HepG2 (cell line): ENCODE measurements around the gene FOLR2. TPM values are rescaled to one million over a fixed set of nuclear protein-coding genes. Genes with fewer than 3 reads are reported as not detected.

Source experiments
- ATAC-seq: fragments of 200-7000 bp; cut with Tn5 transposase; 3 replicates; pipeline ENCODE4 v1.9.1; 2020; ENCODE audit warnings: mild to moderate bottlenecking, moderate library complexity
- BruUV-seq: library from RNA; stranded (reverse); fragments of 400-500 nt; replicated peaks from 2 replicates; lab custom pipeline; 2021; lab: Mats Ljungman, UMichigan
- CTCF ChIA-PET: fragments of 300-600 bp; formaldehyde crosslinking; extraction: SDS; loops from one replicate; lab custom pipeline; 2021; ENCODE audit warnings: low total read pairs, inconsistent platforms, low intra/inter-chr PET ratio; lab: Yijun Ruan, JAX
- POLR2A ChIA-PET: fragments of 350-600 bp; sonication (Branson Sonifier 250); formaldehyde crosslinking; loops from one replicate; lab custom pipeline; 2020; ENCODE audit warnings: antibody characterized with exemption, inconsistent platforms; lab: Yijun Ruan, JAX
- DNase-seq: peaks from one replicate; pipeline ENCODE4 v3.0.0-alpha.2; 2015; ENCODE audit warnings: low spot score
- FAIRE-seq: peaks from 3 replicates; lab custom pipeline; 2011; peaks lifted over from hg19 to GRCh38; lab: Jason Lieb, UNC
- H2AFZ ChIP-seq: one replicate; pipeline ENCODE4 v1.6.1; 2011; ENCODE audit warnings: low read length, inconsistent platforms
- H3K27ac ChIP-seq: fragments of 300-600 bp; 3 replicates; pipeline ENCODE4 v1.8.0; 2011; ENCODE audit warnings: mixed run types, mild to moderate bottlenecking, mixed read lengths, low read length, inconsistent platforms; ENCODE audit not compliant: insufficient read depth; ENCODE audit errors: extremely low read length
- H3K27me3 ChIP-seq, 2 experiments: fragments of 200-600 bp in 1 of 2; 2 replicates in 1 of 2; 3 replicates in 1 of 2; pipeline versions ENCODE4 v1.6.0 to v1.8.0; 2011; ENCODE audit warnings: low read length in 2 of 2, mild to moderate bottlenecking in 2 of 2, moderate library complexity in 2 of 2, inconsistent platforms in 1 of 2; ENCODE audit not compliant: insufficient read depth in 2 of 2, control insufficient read depth in 1 of 2
- H3K36me3 ChIP-seq, 2 experiments: fragments of 200-600 bp in 1 of 2; replicated peaks in 1 of 2; 2 replicates in 1 of 2; 3 replicates in 1 of 2; pipeline versions ENCODE4 v1.5.1 to v1.8.0; 2011; ENCODE audit warnings: low read length in 2 of 2, inconsistent platforms in 1 of 2; ENCODE audit not compliant: insufficient read depth in 2 of 2, control insufficient read depth in 1 of 2
- H3K4me1 ChIP-seq: 2 replicates; pipeline ENCODE4 v1.5.1; 2012; ENCODE audit warnings: low read length, inconsistent platforms; ENCODE audit not compliant: insufficient read depth
- H3K4me2 ChIP-seq: 2 replicates; pipeline ENCODE4 v1.6.0; 2011; ENCODE audit warnings: low read depth, low read length, inconsistent platforms
- H3K4me3 ChIP-seq, 3 experiments: fragments of 200-600 bp in 1 of 3; sonication (generic), shearing (Covaris generic) in 1 of 3; replicated peaks in 1 of 3; 2 replicates each; pipeline ENCODE4 v1.5.1; 2011 to 2016; ENCODE audit warnings: low read length in 3 of 3, inconsistent platforms in 2 of 3, low read depth in 2 of 3, mild to moderate bottlenecking in 2 of 3, control low read depth in 1 of 3, mixed read lengths in 1 of 3; ENCODE audit not compliant: insufficient read depth in 1 of 3
- H3K79me2 ChIP-seq: one replicate; pipeline ENCODE4 v1.6.1; 2011; ENCODE audit warnings: low read length, inconsistent platforms; ENCODE audit not compliant: insufficient read depth
- H3K9ac ChIP-seq: 2 replicates; pipeline ENCODE4 v1.6.0; 2011; ENCODE audit warnings: mild to moderate bottlenecking, low read depth, low read length, inconsistent platforms; ENCODE audit not compliant: insufficient read depth
- H3K9me3 ChIP-seq: 2 replicates; pipeline ENCODE4 v1.5.1; 2012; ENCODE audit warnings: mild to moderate bottlenecking, low read length
- H4K20me1 ChIP-seq: 2 replicates; pipeline ENCODE4 v1.6.0; 2011; ENCODE audit warnings: inconsistent platforms, mild to moderate bottlenecking, low read length, moderate library complexity; ENCODE audit not compliant: insufficient read depth
- CENPT ChIP-seq: sonication (generic); formaldehyde crosslinking; IDR thresholded peaks from 2 replicates; pipeline ENCODE4 v1.8.0; 2022; ENCODE audit warnings: low read depth, mild to moderate bottlenecking, moderate library complexity, missing genetic modification reagents
- GABPB1 ChIP-seq: IDR thresholded peaks from 2 replicates; pipeline ENCODE4 v1.6.1; 2016; ENCODE audit warnings: mild to moderate bottlenecking, missing genetic modification reagents, moderate library complexity, missing compliant biosample characterization
- GTF3A ChIP-seq: sonication (generic); formaldehyde crosslinking; conservative IDR thresholded peaks from 2 replicates; pipeline ENCODE4 v1.4.0; 2020; ENCODE audit warnings: mild to moderate bottlenecking, missing genetic modification reagents
- MATR3 ChIP-seq: sonication (generic); formaldehyde crosslinking; IDR thresholded peaks from 2 replicates; pipeline ENCODE4 v1.4.0; 2020; ENCODE audit warnings: missing genetic modification reagents
- PAF1 ChIP-seq: IDR thresholded peaks from 2 replicates; pipeline ENCODE4 v1.6.1; 2016; ENCODE audit warnings: missing genetic modification reagents, missing compliant biosample characterization
- SP1 ChIP-seq, 2 experiments: fragments of 450-650 bp in 1 of 2; sonication (generic) in 1 of 2; formaldehyde crosslinking in 1 of 2; IDR thresholded peaks; 2 replicates each; pipeline versions ENCODE4 v1.4.0 to v1.6.1; 2016 to 2020; ENCODE audit warnings: missing genetic modification reagents in 1 of 2
- ZC3H13 ChIP-seq: sonication (generic); formaldehyde crosslinking; IDR thresholded peaks from 2 replicates; pipeline ENCODE4 v1.8.1; 2023; ENCODE audit warnings: mild to moderate bottlenecking, missing genetic modification reagents, moderate library complexity
- ZMYM3 ChIP-seq: sonication (generic); formaldehyde crosslinking; IDR thresholded peaks from 2 replicates; pipeline ENCODE4 v1.5.1; 2020; ENCODE audit warnings: mild to moderate bottlenecking, missing genetic modification reagents
- ZNF576 ChIP-seq: sonication (generic); formaldehyde crosslinking; IDR thresholded peaks from 2 replicates; pipeline ENCODE4 v1.4.0; 2020; ENCODE audit warnings: mild to moderate bottlenecking, missing genetic modification reagents
- ZNF644 ChIP-seq: IDR thresholded peaks from 2 replicates; pipeline ENCODE4 v1.6.1; 2016; ENCODE audit warnings: low read depth
- ZNF816 ChIP-seq: sonication (generic); formaldehyde crosslinking; IDR thresholded peaks from 2 replicates; pipeline ENCODE4 v1.8.0; 2022; ENCODE audit warnings: missing genetic modification reagents, mild to moderate bottlenecking, borderline replicate concordance
- ZSCAN29 ChIP-seq: sonication (generic); formaldehyde crosslinking; conservative IDR thresholded peaks from 2 replicates; pipeline ENCODE4 v1.4.0; 2020; ENCODE audit warnings: mild to moderate bottlenecking, missing genetic modification reagents
- WGBS: methylation state at CpG from one replicate; pipeline ENCODE4 v1.1.6; 2017; ENCODE audit warnings: low lambda C conversion rate; 5-methylcytosine and 5-hydroxymethylcytosine counted together
- in situ Hi-C: cut with HindIII; loops from 2 replicates; pipeline ENCODE4 v1.10.0; 2017; ENCODE audit warnings: low pct_unique_long_range_greater_than_20kb; ENCODE audit not compliant: extremely low pct_ligation_motif_present
- intact Hi-C: fragments of 100-400 bp; cut with micrococcal nuclease; formaldehyde crosslinking; loops from one replicate; pipeline ENCODE4 v1.10.0; 2022; ENCODE audit not compliant: unreplicated experiment
- polyA plus RNA-seq, 8 experiments: library from polyadenylated mRNA; depleted of rRNA in 3 of 8; stranded (reverse) in 7 of 8; unstranded in 1 of 8; fragments of >200 nt; fragmentation: Illumina TruSeq in 4 of 8; extraction: Trizol in 4 of 8; gene quantifications; 2 replicates each; pipeline versions ENCODE4 v1.2.1 to v1.2.3, GENCODE V29; 2011 to 2016; ENCODE audit warnings: low read depth in 4 of 8, missing spikeins in 1 of 8, mixed read lengths in 1 of 8; ENCODE audit not compliant: insufficient read depth in 1 of 8
- total RNA-seq, 5 experiments: library from RNA; depleted of rRNA; stranded (reverse); fragments of >200 nt; fragmentation: Illumina TruSeq; extraction: Trizol; gene quantifications; 2 replicates each; pipeline ENCODE4 v1.2.3, GENCODE V29; 2016; ENCODE audit warnings: low read depth in 1 of 5

The FOLR2 gene
- total and polyA plus RNA-seq, 2 of the 13 experiments (the other 11 are each of a cell fraction or from before 2014, with no cell fraction given), result 0.09 TPM; not detected in 1

GRCh38 chr11:72247584-72247983, 31.0 kb downstream of the FOLR2 start (continued):
- no peak for TF ChIP-seq CENPT (CRISPR knock-in tag)
- no peak for TF ChIP-seq GABPB1
- no peak for TF ChIP-seq GTF3A (CRISPR knock-in tag)
- TF ChIP-seq ZNF576 (CRISPR knock-in tag), result no peak
- TF ChIP-seq ZNF816 (CRISPR knock-in tag), result no peak
- TF ChIP-seq, all 625 proteins: peak for 0

GRCh38 chr11:72249961-72250360, 33.4 kb downstream of the FOLR2 start:
- no TSS peak for BruUV-seq
- CTCF ChIA-PET, result no interaction called here
- in situ Hi-C loops, result no loop called here

More at GRCh38 chr11:72249961-72250360, 33.4 kb downstream of the FOLR2 start:
- DNase-seq (no peak), ATAC-seq (peak; percentile 20; the same call in 2 of the 3 replicates), FAIRE-seq (no peak)
- Histone ChIP-seq H3K9me3 (no peaks in the 10 kb centered on the region), H3K27me3 (peaks cover 8 to 68% of the 10 kb centered on the region in 2 experiments), H2AFZ (no peak overlapping the region), H3K79me2 (no peaks in the 10 kb centered on the region), H3K9ac (no peak overlapping the region), H4K20me1 (no peaks in the 10 kb centered on the region), H3K4me1 (no peaks in the 10 kb centered on the region), H3K4me2 (no peak overlapping the region), H3K36me3 (no peaks in the 10 kb centered on the region), H3K4me3 (no peak overlapping the region), H3K27ac (no peak overlapping the region)
- TF ChIP-seq ZNF644 (CRISPR knock-in tag) (no peak), PAF1 (no peak), ZC3H13 (CRISPR knock-in tag) (no peak), ZSCAN29 (no peak), MATR3 (CRISPR knock-in tag) (no peak), ZMYM3 (CRISPR knock-in tag) (no peak), SP1 (IDR thresholded peaks at IDR 0.05) (no peak), SP1 (CRISPR knock-in tag; IDR thresholded peaks at IDR 0.05) (no peak)
- intact Hi-C loops, result no loop called here
- no CpG with 5 or more reads among the region's 5 CpGs for WGBS
- POLR2A ChIA-PET, result no interaction called here
